ENCODE measurements around the gene ANKRA2.
"Not testable (repeated sequence)": the region's sequence is repeated elsewhere in the genome, so short reads cannot be mapped to it uniquely, and the experiment has no call there.

Gene ANKRA2

DNA sequence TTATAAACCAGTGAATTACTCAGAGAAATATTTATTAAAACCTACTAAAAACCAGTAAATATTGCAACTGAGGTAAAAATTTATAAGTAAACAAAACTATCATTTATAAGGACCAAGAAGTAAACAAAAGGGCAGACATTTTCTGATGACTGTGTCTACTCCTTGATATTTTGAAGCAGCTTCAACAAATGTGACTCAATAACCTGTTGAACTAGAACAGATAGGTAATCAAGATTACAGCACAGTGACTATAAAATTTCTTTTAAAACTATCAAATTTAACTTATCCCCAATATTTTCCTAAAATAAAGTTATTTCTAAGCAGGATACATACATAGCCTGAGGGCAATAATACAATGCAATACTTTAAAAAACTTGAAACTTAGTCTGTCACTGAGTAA lies 12.8 kb downstream of the ANKRA2 start:
- no peak for DNase-seq (ENCODE audit: low read depth in 1 of 2, low spot score in 1 of 2)

DNA sequence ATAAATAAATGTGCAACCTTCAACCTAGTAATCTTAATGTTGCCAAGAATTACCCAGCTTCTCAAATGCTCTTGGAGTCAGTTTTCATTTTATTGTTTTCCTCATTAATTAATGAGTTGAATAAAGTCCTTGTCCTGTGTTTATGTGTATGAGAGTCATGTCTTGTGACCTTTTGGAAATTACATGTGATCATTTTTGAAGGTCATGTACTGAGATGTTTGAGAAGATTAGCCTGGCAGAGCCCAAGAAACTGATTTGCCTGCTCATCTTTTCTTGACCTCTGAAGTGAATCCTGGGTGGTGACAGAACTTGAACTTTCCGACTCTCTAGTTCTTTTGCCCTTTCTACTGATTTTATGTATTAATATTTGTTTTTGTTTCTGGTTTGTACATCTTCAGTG lies 15.4 kb downstream of the ANKRA2 start:
- DNase-seq (ENCODE audit: low read depth in 1 of 2, low spot score in 1 of 2): no peak

DNA sequence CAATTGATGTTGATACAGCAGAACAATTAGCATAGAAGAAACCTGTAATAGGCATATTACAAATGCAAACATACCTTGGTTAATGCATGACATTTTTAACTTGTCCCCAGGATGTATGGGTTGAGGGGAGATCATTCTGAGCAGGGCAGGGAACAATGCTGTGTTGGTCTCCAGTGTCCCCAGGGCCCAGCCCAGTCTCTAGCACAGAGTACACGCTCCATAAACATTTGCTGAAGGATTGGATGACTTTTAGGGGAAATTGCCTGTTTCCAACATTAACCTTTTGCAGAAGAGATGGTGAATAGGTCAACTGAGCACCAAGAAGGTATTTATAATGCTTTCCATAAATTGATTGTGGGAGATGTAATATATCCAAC lies 20.0 kb downstream of the ANKRA2 start:
- DNase-seq (ENCODE audit: low read depth in 1 of 2, low spot score in 1 of 2): no peak

DNA sequence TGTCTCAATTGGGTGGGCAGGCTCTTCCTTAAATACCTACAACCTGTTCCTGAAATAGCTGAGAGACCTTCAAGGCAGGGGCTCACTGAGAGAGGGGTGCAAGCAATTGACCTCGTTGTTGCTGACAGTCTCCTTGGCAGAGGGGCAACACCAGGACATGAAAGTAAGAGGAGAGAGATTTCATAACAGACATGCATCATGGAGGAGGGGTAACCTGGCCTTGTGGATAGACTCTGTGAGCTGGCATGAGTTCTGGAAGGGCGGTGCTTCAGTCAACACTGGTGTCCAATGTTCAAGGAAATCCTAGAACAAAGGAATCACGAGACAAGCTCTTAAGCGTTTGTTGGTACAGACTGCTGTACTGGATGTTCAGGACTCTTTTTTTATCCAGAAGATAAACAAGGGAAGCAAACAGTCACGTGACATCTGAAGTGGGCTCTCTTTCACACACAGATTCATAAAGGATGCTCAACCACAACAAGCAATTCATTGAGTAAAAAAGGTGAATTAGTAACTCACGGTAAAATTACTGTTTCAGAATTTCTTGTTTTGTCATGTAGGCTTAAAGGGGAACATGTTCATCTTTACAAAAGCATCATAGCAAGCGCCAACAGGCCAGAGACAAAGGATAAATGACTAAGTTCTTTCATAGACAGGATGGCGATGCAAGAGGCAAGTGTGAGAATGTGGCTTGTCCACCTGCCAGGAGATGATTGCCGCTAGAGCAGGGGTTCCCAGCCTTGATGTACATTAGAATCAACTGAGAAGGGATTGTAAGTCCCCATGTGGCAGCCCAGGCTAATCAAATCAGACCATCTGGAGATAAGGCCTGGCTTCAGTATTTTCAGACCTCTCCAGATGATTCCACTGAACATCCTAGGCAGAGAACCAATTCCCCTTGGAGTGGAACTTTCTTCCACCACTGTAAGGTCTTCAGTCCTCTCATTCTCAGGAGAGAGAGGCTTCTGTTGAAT lies 20.7 kb downstream of the ANKRA2 start:
- DNase-seq (ENCODE audit: low read depth in 1 of 2, low spot score in 1 of 2): no peak

DNA sequence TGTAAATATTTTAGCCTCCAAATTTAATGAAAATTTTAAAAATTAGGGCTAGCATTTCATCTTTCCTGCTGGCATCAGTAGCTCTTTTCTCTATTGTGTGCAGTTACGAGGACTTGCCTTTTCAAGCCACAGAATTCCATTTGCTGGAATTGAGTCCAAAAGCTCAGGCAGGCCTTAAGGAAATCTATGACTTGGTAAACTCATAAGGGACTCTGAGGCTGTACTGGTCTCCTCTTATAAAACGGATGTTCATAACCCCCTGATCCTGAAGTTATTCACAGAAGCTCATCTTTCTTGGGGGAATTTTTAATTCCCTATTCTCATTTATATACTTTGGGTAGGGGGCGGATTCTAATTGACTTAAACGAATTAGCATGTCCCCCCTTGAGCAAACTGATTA lies 23.4 kb downstream of the ANKRA2 start:
- no peak for DNase-seq (ENCODE audit: low read depth in 1 of 2, low spot score in 1 of 2)

DNA sequence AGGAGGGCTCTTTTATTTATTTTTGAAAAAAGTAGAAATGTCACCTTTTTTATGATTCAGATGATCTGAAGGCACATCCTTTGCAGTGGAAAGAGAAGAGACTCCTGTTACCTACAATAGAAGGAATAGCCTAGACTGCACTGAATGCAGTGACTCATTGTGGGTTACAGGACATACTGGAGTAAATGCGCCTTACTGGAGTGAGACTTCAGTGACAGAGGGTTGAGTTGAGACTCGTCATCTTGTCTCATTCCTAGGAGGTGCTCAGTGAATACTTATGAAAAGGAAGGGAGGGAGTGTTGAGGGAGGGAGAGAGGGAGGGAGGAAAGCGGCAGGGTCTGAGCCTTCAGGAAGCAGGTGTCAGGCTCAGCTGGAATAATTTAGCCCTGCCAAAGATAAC lies 25.2 kb downstream of the ANKRA2 start:
- no peak for DNase-seq (ENCODE audit: low read depth in 1 of 2, low spot score in 1 of 2)

DNA sequence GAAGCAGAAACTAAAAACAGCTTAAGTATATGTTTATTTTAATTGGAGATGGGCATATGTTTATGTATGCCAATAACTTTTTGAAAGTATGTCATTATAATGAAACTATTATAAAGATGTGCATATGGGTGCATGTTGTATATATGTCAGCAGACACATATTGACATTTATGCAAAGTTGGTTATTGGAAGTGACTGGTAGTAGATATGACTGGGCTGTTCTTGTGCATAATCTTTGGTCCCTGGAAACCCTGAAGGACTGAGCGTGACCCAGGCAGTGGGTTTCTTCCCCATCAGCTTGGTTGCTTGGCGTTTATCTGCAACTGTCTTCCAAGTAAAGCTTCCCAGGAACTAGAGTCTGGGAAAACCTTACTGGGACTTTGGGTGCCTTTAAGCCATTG lies 25.7 kb downstream of the ANKRA2 start:
- DNase-seq (ENCODE audit: low read depth in 1 of 2, low spot score in 1 of 2): no peak

DNA sequence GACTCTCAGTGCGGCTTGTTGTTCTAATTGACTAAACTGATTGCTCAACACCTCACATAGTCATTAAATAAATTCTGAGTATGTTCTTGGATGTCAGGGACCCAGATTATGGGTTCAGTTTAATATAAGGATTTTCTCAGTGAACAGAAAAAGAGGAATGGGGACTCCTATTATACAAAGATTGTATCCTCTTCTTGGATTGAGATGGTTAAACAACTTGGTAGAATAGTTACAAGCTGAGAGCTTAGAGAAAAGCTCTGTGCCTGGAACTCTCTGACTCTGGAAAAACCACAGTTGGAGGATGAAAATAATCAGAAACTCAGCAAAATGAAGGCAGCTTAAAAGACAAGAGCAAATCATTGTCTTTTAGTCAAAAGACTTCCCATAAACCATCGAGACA lies 30.5 kb downstream of the ANKRA2 start:
- DNase-seq (ENCODE audit: low read depth in 1 of 2, low spot score in 1 of 2): no peak

DNA sequence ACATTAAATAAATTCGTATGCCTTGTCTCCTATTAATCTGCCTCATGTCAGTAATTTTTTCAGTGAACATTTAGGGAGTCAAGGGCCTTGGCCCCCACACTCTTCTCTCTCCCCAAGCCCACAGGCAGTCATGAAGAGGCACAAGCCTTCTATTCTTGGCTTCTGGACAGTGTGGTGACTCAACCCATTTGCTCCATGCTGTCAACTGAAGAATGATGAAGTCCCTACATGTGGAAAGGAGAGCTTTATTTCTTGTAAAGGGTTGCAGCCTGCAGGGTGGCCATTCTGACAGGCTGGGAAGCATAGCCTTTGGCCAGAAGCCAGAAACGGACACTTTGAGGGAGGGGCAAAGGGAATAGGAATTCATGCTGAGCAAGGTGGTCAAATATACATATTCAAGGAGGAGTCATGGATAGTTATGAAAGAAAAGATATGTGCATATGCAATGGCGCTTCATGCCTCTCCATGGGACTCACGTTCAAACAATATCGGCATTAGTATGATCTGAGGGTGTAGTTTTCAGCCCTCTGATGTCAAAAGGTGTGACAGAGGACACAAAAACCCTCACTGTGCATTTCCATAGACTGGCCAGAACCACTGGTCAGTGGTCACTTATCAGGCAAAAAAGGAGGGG lies 31.3 kb downstream of the ANKRA2 start:
- no peak for DNase-seq (ENCODE audit: low read depth in 1 of 2, low spot score in 1 of 2)

DNA sequence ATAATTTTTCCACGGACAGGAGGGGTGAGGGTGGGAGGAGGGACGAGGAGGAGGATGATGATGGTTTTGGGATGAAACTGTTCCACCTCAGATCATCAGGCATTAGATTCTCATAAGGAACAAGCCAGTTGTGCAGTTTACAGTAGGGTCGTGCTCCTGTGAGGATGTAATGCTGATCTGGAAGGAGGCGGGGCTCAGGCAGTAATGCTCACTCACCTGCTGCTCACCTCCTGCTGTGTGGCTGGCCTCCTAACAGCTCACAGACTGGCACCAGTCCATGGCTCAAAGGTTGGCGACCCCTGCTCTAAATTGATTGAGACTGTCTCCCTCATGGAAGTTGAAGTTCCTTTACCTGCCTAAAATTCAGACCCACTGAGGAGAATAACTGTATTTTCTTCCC lies 33.2 kb downstream of the ANKRA2 start:
- no peak for DNase-seq (ENCODE audit: low read depth in 1 of 2, low spot score in 1 of 2)

DNA sequence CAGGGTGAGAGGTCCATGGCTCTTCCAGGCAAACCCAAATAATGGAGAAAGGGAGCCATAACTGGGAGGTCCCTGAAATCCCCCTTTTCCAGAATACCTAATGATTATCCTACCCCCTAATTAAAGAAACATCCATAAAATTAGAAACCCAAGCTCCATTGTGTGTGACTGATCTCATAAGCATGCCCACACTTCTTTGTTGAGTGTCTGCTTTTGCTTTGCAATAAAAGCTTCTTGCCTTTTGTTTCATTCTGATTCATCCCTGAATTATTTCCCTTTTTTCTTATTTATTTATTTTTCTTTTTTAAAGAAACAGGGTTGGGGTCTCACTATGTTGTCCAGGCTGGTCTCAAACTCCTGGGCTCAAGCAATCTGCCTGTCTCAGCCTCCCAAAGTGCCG lies 34.1 kb downstream of the ANKRA2 start:
- DNase-seq (ENCODE audit: low read depth in 1 of 2, low spot score in 1 of 2): no peak

DNA sequence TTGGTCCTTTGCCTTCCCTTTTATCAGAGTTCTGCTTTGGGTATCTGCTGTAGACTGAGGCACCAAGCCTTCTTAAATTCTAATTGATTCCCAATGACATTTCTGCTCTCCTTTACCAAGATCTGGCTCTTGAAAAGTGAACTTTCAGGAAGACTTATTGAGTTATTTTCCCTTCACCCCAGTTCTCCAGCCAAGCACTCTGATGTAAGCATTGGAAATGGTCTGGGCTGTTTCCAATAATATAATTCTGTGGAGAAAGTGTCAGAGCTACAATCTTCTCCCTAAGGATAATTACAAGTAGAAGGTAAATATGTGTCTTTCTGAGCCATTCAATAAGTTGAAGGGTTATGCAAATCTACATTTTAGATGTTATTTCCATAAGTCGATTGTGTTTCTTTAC lies 36.4 kb downstream of the ANKRA2 start:
- DNase-seq (ENCODE audit: low read depth in 1 of 2, low spot score in 1 of 2): no peak

DNA sequence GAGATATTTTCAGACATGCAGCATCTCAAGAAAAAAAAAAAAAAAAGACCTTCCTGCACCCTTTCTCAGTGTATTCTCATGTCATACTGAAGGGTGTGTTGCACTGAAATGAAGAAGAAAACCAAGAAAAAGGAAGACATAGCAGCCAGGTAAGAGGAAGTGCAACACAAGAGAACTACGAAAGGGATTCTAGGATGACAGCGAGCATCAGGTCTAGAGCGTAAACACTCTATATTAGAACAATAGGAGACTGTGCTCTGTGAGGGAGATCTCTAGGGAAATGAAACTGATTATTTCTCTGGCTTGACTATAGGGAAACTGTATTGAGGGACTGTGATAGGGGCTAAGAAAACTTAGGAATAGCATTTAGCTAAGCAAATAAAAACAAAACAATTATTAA lies 37.2 kb downstream of the ANKRA2 start:
- no peak for DNase-seq (ENCODE audit: low read depth in 1 of 2, low spot score in 1 of 2)

DNA sequence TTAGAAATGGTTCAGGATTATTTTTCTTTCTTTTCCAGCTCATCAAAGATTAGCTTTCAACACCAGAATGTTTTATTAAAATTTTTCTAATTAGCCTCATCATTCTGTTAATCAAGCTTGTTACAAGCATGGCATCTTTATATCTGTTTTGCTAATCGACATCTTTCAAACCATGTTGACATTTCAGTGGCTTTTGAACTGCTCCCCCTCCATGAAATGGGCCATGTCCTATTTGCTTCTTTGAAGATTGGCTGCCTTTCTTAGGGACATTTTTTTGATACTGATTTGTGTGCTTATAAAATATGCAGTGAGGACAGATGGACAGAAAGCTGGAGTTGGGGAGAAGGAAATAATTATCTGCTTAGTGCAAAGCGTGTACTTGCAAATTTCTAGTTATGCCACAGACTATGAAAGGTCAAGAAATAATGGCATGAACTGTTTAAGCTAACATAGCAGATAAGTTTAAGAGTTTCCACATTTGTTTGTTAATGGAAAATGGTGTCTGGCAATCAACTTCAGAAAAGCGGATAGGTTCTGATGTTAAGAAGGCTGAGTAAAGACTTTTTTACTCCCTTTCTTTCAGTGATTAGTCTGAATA lies 39.7 kb downstream of the ANKRA2 start:
- DNase-seq (ENCODE audit: low read depth in 1 of 2, low spot score in 1 of 2): no peak

DNA sequence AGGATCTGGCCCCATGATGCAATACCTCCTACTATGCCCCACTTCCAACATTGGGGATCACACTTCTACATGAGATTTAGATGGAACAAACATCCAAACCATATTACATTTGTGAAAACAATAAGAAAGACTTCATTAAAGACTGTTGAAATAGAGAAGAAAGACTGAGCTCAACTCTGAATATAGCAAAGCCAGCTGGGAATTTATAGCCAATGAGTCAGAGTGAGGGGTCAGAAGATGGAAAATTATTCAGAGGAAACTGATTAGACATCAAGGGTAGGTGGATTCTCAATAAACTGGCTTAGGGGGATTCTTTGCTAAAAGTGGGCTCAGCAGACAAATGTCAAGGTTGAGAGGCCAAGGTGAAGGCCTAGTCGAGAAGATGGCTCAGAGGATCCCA lies 41.6 kb downstream of the ANKRA2 start:
- DNase-seq (ENCODE audit: low read depth in 1 of 2, low spot score in 1 of 2): no peak

DNA sequence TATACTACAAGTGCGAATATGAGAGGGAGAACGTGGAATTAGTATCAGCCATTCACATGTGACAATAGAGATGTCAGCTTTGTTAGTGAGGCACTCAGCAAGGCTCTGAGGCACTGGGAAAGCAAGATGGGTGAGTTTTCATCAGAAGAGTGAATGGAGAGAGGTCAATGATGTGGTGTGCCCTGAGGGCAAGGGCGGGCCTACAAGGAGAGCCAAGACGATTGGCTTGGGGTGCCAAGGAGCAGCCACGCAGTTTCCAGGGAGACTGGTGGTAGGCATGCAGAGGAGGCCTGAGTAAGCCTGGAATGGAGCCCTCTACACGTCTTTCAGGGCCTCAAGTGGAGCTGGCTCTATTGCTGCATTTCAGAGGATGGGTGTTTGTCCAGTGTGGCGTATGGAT lies 42.5 kb downstream of the ANKRA2 start:
- DNase-seq (ENCODE audit: low read depth in 1 of 2, low spot score in 1 of 2): no peak

DNA sequence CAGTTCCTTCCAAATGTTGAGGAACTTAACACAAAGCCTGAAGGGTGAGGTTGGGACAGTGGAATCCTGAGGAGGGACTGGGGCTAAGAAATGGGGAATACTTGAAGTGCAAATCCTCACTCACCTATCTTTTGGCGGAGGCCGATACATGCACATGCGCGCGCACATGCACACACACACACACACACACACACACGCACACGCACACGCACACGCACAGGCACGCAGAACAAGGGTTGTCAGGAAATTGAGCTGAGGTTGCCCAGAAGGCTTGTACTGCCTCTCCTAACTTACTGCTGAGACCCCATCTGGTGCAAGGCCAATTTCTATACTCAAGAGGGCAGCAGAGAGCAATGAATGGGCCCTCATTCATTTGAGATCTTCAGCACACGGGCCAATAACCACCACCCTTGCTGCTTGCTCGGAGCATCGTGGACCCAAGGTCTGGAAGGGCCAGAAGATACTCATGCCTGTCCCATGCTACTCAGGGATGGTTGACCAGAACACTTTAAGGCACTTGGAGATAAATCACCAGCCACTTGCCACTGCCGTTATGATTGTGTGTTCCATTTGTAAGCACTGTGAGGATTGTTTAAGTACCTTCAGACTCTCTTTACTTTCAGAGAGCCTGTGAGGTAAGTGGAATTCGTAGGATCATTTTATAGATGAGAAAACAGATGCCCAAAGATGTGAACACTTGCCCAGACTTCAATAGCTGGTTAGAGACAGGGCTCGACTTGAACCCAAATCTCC lies 45.7 kb downstream of the ANKRA2 start:
- DNase-seq (ENCODE audit: low read depth in 1 of 2, low spot score in 1 of 2): peak in 1 of 2 donors; percentile 35

DNA sequence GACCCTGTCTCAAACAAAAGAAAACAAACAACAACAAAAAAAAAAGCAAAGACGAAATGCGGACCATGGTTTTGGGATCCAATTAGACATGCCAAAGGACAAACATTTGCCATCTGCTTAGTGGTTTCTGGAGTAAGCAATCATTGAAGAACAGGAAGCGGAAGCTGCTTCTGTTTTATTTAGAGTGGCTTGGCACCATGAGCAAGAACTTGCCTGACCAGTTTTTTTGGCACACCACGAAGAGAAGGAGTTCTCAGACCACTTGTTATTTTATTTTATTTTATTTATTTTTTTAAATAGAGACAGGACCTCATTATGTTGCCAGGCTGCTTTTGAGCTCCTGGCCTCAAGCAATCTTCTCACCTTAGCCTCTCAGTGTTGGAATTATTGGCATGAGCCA lies 50.2 kb downstream of the ANKRA2 start:
- DNase-seq (ENCODE audit: low read depth in 1 of 2, low spot score in 1 of 2): no peak

DNA sequence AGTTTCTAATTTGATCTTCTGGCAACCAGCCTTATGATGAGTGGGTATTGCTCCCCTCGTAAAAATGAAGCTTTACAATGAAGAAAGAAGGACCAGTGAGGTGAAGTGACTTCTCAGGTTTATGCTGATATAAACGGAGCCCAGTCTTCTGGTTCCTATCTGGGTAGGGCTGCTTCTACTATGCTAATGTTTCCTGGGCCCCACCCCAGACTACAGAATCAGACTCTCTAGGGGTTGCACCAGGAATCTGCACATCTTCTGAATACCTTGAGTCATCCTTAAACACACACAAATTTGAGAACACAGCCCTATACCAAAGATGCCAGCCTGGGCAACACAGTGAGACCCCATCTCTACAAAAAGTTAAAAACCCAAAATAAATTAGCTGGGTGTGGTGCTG lies 51.0 kb downstream of the ANKRA2 start:
- no peak for DNase-seq (ENCODE audit: low read depth in 1 of 2, low spot score in 1 of 2)

DNA sequence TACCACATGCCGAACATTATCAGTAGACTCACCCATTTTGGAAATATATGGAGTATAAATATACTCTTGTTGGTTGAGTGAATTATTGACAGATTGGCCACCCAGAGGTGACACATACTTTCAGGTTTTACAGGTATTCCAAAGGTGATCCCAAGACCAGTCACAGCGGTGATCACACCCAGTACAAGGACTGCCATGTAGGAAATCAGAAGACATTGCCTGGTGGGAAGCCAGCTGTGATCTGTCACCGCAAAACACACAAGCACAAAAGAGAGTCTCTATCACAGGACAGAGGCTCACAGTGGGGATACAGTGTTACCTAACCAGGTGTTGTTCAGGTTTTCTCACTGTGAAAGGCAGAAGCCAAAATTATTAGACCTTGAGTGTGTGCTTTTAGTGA lies 51.4 kb downstream of the ANKRA2 start:
- no peak for DNase-seq (ENCODE audit: low read depth in 1 of 2, low spot score in 1 of 2)

DNA sequence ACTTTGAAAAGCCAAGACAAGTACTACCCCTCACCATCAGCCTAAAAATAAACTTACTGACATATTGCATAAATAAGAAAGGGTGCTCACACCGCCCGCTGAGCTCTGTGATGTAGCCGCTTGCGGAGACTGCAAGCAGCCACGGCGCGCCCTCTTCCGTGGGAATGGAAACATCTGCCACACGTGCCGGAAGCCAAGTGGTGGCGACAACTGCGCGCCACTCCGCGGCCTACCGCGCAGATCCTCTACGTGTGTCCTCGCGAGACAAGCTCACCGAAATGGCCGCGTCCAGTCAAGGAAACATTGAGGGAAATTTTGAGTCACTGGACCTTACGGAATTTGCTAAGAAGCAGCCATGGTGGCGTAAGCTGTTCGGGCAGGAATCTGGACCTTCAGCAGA lies 56.9 kb downstream of the ANKRA2 start:
- DNase-seq (ENCODE audit: low read depth in 1 of 2, low spot score in 1 of 2): not testable (repeated sequence)

DNA sequence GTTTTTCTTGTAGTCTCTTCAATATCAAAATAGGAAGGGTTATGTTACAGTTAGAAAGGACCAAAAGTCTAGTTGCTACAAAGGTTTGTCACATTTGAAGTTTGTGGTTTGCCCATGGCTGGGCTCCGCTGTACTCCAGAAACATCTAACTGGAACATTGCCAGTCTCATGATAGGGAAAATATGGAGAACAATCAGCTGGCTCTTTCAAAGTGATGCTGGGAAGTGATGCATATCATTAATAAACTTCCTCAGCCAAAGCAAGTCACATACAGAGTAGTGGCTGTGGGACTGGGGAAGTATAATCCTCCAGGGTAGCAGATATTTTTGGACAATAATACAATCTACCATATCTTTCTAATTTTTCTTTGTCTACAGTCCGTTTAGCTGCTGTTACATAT lies 58.4 kb downstream of the ANKRA2 start:
- no peak for DNase-seq (ENCODE audit: low read depth in 1 of 2, low spot score in 1 of 2)

Measured in activated T-helper 1 cell treated with anti-CD3 and anti-CD28 coated beads, Interleukin-2, amount 50 U/mL, for 16 hours (primary cell).